Neural progenitor cell (in vitro differentiated cells): ENCODE data around the gene CHP2. TPM values are rescaled to one million over a fixed set of nuclear protein-coding genes. Genes with fewer than 3 reads are reported as not detected.

Source experiments
- DNase-seq: peaks from one replicate; pipeline ENCODE4 v3.0.0-alpha.2; 2016; ENCODE audit warnings: low spot score
- H2AFZ ChIP-seq: fragments of 200-600 bp; sonication (generic); replicated peaks from 2 replicates; pipeline ENCODE4 v1.6.1; 2016; ENCODE audit warnings: antibody characterized with exemption
- H3F3A ChIP-seq: fragments of 200-600 bp; sonication (generic); 2 replicates; pipeline ENCODE4 v1.6.1; 2016; ENCODE audit warnings: antibody characterized with exemption, low read depth
- H3K27ac ChIP-seq: fragments of 200-600 bp; sonication (generic); 2 replicates; pipeline ENCODE4 v1.5.1; 2016; ENCODE audit warnings: mild to moderate bottlenecking
- H3K27me3 ChIP-seq: fragments of 200-600 bp; sonication (generic); 2 replicates; pipeline ENCODE4 v1.6.1; 2016; ENCODE audit warnings: mild to moderate bottlenecking, moderate library complexity
- H3K36me3 ChIP-seq: fragments of 200-600 bp; sonication (generic); 2 replicates; pipeline ENCODE4 v1.5.1; 2016
- H3K4me1 ChIP-seq: fragments of 200-600 bp; sonication (generic); 2 replicates; pipeline ENCODE4 v1.6.1; 2016; ENCODE audit warnings: mixed run types
- H3K4me2 ChIP-seq: fragments of 200-600 bp; sonication (generic); 2 replicates; pipeline ENCODE4 v1.6.1; 2016
- H3K4me3 ChIP-seq: fragments of 200-600 bp; sonication (generic); 2 replicates; pipeline ENCODE4 v1.5.1; 2016
- H3K79me2 ChIP-seq: fragments of 200-600 bp; sonication (generic); 2 replicates; pipeline ENCODE4 v1.6.1; 2016; ENCODE audit warnings: low read depth
- H3K9ac ChIP-seq: fragments of 200-600 bp; sonication (generic); 2 replicates; pipeline ENCODE4 v1.6.1; 2016
- H3K9me3 ChIP-seq: fragments of 200-600 bp; sonication (generic); 2 replicates; pipeline ENCODE4 v1.5.1; 2016; ENCODE audit warnings: low read depth
- H4K20me1 ChIP-seq: fragments of 200-600 bp; sonication (generic); 2 replicates; pipeline ENCODE4 v1.6.1; 2016; ENCODE audit warnings: low read depth
- H3K27ac Mint-ChIP-seq: 3 replicates; pipeline ENCODE4 v1.8.0; 2021; ENCODE audit warnings: mixed read lengths
- H3K27me3 Mint-ChIP-seq: 2 replicates; pipeline ENCODE4 v1.8.0; 2022; ENCODE audit warnings: low read depth, mild to moderate bottlenecking, inconsistent platforms, moderate library complexity, mixed read lengths; ENCODE audit not compliant: insufficient read depth
- H3K36me3 Mint-ChIP-seq: 3 replicates; pipeline ENCODE4 v1.8.0; 2021; ENCODE audit warnings: mixed read lengths
- H3K4me1 Mint-ChIP-seq: 3 replicates; pipeline ENCODE4 v1.8.0; 2021; ENCODE audit warnings: mixed read lengths
- H3K4me3 Mint-ChIP-seq: 3 replicates; pipeline ENCODE4 v1.8.0; 2021; ENCODE audit warnings: mild to moderate bottlenecking, moderate library complexity, mixed read lengths
- H3K9me3 Mint-ChIP-seq: 3 replicates; pipeline ENCODE4 v1.8.0; 2020; ENCODE audit warnings: mixed read lengths
- EZH2 ChIP-seq: fragments of 200-600 bp; sonication (generic); IDR thresholded peaks from 2 replicates; pipeline ENCODE4 v1.6.1; 2017; ENCODE audit warnings: antibody characterized with exemption, mild to moderate bottlenecking, moderate library complexity
- EZH2phosphoT487 ChIP-seq: fragments of 200-600 bp; sonication (generic); IDR thresholded peaks from 2 replicates; pipeline ENCODE4 v1.6.1; 2017; ENCODE audit warnings: antibody characterized with exemption
- total RNA-seq: library from RNA; depleted of rRNA; stranded (reverse); fragments of >200 nt; gene quantifications from 2 replicates; pipeline ENCODE4 v1.2.3, GENCODE V29; 2015; ENCODE audit warnings: low replicate concordance
- TF ChIP-seq, protein P1 (sequence below): fragments of 200-600 bp; sonication (generic); IDR thresholded peaks from 2 replicates; pipeline ENCODE4 v1.5.1; 2017; ENCODE audit warnings: antibody characterized with exemption, mild to moderate bottlenecking

CHP2 gene
- total RNA-seq, 1 donor from 2014 or later = 0.13 TPM

DNA sequence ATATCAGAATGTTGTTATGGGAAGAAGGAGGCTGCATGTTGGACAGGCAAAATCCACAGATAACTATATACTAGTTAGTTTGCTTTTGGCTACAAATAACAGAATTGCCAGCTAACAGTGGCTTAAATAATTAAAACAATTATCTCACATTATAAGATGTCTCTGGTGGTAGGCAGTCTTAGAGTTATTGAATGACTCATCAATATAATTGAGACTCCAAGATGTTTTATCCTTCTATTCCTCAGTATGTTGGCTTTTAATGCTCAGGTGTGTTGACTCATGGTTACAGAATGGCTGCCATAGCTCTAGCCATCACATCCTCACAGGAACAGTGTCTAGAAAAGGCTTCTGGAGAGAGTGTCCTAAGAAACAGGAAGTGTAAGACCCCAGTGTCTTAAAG is 11.1 kb downstream of the CHP2 start:
- no peaks in the 10 kb centered on the region for H3K27me3 ChIP-seq
- no peak overlapping the region for H3K4me3 ChIP-seq
- no peak for DNase-seq
- no peaks in the 10 kb centered on the region for H3K36me3 ChIP-seq
- Mint-ChIP-seq H3K4me1 (no peaks in the 10 kb centered on the region), H3K27ac (no peak overlapping the region), H3K36me3 (no peaks in the 10 kb centered on the region), H3K27me3 (no peaks in the 10 kb centered on the region), H3K9me3 (no peaks in the 10 kb centered on the region), H3K4me3 (no peak overlapping the region)
- no peaks in the 10 kb centered on the region for H3K9me3 ChIP-seq
- TF ChIP-seq, protein P1, sequence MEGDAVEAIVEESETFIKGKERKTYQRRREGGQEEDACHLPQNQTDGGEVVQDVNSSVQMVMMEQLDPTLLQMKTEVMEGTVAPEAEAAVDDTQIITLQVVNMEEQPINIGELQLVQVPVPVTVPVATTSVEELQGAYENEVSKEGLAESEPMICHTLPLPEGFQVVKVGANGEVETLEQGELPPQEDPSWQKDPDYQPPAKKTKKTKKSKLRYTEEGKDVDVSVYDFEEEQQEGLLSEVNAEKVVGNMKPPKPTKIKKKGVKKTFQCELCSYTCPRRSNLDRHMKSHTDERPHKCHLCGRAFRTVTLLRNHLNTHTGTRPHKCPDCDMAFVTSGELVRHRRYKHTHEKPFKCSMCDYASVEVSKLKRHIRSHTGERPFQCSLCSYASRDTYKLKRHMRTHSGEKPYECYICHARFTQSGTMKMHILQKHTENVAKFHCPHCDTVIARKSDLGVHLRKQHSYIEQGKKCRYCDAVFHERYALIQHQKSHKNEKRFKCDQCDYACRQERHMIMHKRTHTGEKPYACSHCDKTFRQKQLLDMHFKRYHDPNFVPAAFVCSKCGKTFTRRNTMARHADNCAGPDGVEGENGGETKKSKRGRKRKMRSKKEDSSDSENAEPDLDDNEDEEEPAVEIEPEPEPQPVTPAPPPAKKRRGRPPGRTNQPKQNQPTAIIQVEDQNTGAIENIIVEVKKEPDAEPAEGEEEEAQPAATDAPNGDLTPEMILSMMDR = no peak
- TF ChIP-seq EZH2 = no peak
- TF ChIP-seq EZH2phosphoT487 = no peak
- no peak overlapping the region for H3K9ac ChIP-seq
- H4K20me1 ChIP-seq = no peaks in the 10 kb centered on the region
- no peak overlapping the region for H2AFZ ChIP-seq
- H3K4me1 ChIP-seq = no peaks in the 10 kb centered on the region
- no peak overlapping the region for H3K27ac ChIP-seq
- H3K79me2 ChIP-seq = no peaks in the 10 kb centered on the region
- H3F3A ChIP-seq = no peaks in the 10 kb centered on the region
- no peak overlapping the region for H3K4me2 ChIP-seq

- Histone ChIP-seq H4K20me1 (no peaks in the 10 kb centered on the region), H3K4me2 (no peak overlapping the region)
- TF ChIP-seq EZH2phosphoT487 (no peak), EZH2 (no peak)
- TF ChIP-seq, protein P1 = no peak
These were observed 13.8 kb downstream of the CHP2 start for GRCh38 chr16:23768581-23768980.

DNA sequence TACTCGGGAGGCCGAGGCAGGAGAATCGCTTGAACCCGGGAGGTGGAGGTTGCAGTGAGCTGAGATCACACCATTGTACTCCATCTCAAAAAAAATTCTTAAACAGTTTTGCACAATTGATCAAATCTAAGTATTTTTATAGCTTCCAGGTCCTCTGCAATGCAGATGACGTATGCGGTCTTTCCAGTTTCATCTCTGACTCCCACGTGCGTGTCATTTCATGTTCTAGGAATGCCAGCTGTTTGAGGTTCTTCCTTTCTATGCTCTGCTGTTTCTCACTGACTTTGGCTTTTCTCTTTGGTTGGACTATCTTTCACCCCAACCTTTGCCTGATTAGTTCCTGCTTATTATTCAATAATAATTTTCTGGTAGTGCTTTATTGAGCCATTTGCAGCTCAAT is 16.2 kb downstream of the CHP2 start:
- Histone ChIP-seq H4K20me1 (no peaks in the 10 kb centered on the region), H3K4me3 (no peak overlapping the region), H3K4me2 (no peak overlapping the region), H3K27ac (no peak overlapping the region), H3K4me1 (no peaks in the 10 kb centered on the region), H2AFZ (no peak overlapping the region), H3K9me3 (no peaks in the 10 kb centered on the region), H3K27me3 (no peaks in the 10 kb centered on the region), H3K9ac (no peak overlapping the region), H3K79me2 (no peaks in the 10 kb centered on the region), H3K36me3 (no peaks in the 10 kb centered on the region), H3F3A (no peaks in the 10 kb centered on the region)
- H3K27me3 Mint-ChIP-seq = peaks cover 3% of the 10 kb centered on the region
- no peak overlapping the region for H3K27ac Mint-ChIP-seq
- TF ChIP-seq, protein P1 = no peak
- TF ChIP-seq EZH2 = no peak
- no peak for TF ChIP-seq EZH2phosphoT487
- H3K4me3 Mint-ChIP-seq = no peak overlapping the region
- H3K4me1 Mint-ChIP-seq = no peaks in the 10 kb centered on the region
- H3K9me3 Mint-ChIP-seq = no peaks in the 10 kb centered on the region
- no peak for DNase-seq
- H3K36me3 Mint-ChIP-seq = no peaks in the 10 kb centered on the region

More at GRCh38 chr16:23768581-23768980, 13.8 kb downstream of the CHP2 start:
- Histone ChIP-seq H3K79me2 (no peaks in the 10 kb centered on the region), H3K27ac (no peak overlapping the region), H3F3A (no peaks in the 10 kb centered on the region), H3K9me3 (no peaks in the 10 kb centered on the region), H3K9ac (no peak overlapping the region), H3K4me3 (no peak overlapping the region), H2AFZ (no peak overlapping the region), H3K27me3 (no peaks in the 10 kb centered on the region), H3K4me1 (no peaks in the 10 kb centered on the region), H3K36me3 (no peaks in the 10 kb centered on the region)
- no peak overlapping the region for H3K27ac Mint-ChIP-seq
- no peaks in the 10 kb centered on the region for H3K36me3 Mint-ChIP-seq
- H3K4me3 Mint-ChIP-seq = no peak overlapping the region
- no peaks in the 10 kb centered on the region for H3K4me1 Mint-ChIP-seq
- H3K27me3 Mint-ChIP-seq = peaks cover 2% of the 10 kb centered on the region
- H3K9me3 Mint-ChIP-seq = no peaks in the 10 kb centered on the region
- DNase-seq = no peak
